HG03159 (cell line): ENCODE measurements around the gene MRPS18A.
"Not testable (repeated sequence)": the region's sequence is repeated elsewhere in the genome, so short reads cannot be mapped to it uniquely, and the experiment has no call there.

ENCODE experiments used
- ATAC-seq: cut with Tn5 transposase; IDR thresholded peaks from one replicate; pipeline ENCODE4 v1.9.1; 2021; ENCODE audit warnings: mild to moderate bottlenecking, moderate library complexity; ENCODE audit not compliant: unreplicated experiment

MRPS18A gene

GRCh38 chr6:43717822-43718221 is 30.2 kb upstream of the MRPS18A start:
- no peak for ATAC-seq

- ATAC-seq: no peak
These were observed 29.8 kb upstream of the MRPS18A start for GRCh38 chr6:43717389-43717788.

GRCh38 chr6:43716099-43716498 is 28.5 kb upstream of the MRPS18A start:
- no peak for ATAC-seq

GRCh38 chr6:43715056-43715788 is 27.6 kb upstream of the MRPS18A start:
- peak; percentile 82 for ATAC-seq

GRCh38 chr6:43714311-43715055 is 26.9 kb upstream of the MRPS18A start:
- peak; percentile 13 for ATAC-seq

- ATAC-seq: no peak
These were observed 26.2 kb upstream of the MRPS18A start for GRCh38 chr6:43713643-43714310.

GRCh38 chr6:43712579-43712978 is 25.0 kb upstream of the MRPS18A start:
- no peak for ATAC-seq

GRCh38 chr6:43710576-43710975 is 23.0 kb upstream of the MRPS18A start:
- ATAC-seq: no peak

GRCh38 chr6:43709654-43710303 is 22.2 kb upstream of the MRPS18A start:
- ATAC-seq: no peak

- ATAC-seq: no peak
These were observed 21.5 kb upstream of the MRPS18A start for GRCh38 chr6:43708860-43709653.

- ATAC-seq: no peak
These were observed 20.2 kb upstream of the MRPS18A start for GRCh38 chr6:43707767-43708166.

GRCh38 chr6:43707269-43707668 is 19.7 kb upstream of the MRPS18A start:
- ATAC-seq: no peak

- no peak for ATAC-seq
These were observed 19.2 kb upstream of the MRPS18A start for GRCh38 chr6:43706788-43707187.

- ATAC-seq: no peak
These were observed 18.4 kb upstream of the MRPS18A start for GRCh38 chr6:43705996-43706395.

- ATAC-seq: no peak
These were observed 16.2 kb upstream of the MRPS18A start for GRCh38 chr6:43703512-43704429.

- no peak for ATAC-seq
These were observed 15.2 kb upstream of the MRPS18A start for GRCh38 chr6:43702534-43703440.

- ATAC-seq: no peak
These were observed 14.6 kb upstream of the MRPS18A start for GRCh38 chr6:43702171-43702533.

GRCh38 chr6:43700939-43701560 is 13.5 kb upstream of the MRPS18A start:
- not testable (repeated sequence) for ATAC-seq
